LNCAP (cell line): ENCODE results near the gene CPEB4.

Experiments
- TF ChIP-seq, protein P1 (sequence below): fragments of 450-650 bp; IDR thresholded peaks from 2 replicates; pipeline ENCODE4 v1.5.1; 2017; ENCODE audit warnings: mild to moderate bottlenecking

The CPEB4 gene

DNA sequence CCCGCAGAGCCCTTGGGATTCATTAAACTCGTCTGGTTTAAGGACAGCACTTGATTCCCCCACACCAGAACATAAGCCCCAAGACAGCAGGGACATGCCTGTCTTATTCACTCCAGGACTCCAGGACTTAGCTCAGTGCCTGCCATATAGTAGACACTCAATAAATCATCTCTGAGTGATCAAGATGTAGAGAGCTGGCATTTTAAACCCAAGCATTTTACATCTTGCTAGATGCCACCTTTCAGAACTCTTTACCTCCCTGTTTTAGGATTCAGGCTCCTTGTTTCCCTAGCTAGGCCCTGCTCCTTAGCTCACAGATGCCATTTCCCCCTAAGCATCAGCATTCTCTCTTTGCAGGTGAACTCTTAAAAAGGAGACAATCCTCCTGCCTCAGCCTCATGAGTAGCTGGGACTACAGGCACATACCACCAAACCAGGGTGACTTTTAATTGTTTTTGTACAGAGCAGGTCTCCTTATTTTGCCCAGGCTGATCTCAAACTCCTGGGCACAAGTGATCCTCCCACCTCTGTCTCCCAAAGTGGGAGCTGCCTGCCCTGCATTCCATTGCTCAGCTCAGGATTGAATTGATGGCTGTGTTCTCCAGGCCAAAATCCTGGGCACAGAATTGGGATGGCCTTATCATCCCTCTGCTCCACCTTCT, 32.0 kb upstream of the CPEB4 start:
- TF ChIP-seq, protein P1, sequence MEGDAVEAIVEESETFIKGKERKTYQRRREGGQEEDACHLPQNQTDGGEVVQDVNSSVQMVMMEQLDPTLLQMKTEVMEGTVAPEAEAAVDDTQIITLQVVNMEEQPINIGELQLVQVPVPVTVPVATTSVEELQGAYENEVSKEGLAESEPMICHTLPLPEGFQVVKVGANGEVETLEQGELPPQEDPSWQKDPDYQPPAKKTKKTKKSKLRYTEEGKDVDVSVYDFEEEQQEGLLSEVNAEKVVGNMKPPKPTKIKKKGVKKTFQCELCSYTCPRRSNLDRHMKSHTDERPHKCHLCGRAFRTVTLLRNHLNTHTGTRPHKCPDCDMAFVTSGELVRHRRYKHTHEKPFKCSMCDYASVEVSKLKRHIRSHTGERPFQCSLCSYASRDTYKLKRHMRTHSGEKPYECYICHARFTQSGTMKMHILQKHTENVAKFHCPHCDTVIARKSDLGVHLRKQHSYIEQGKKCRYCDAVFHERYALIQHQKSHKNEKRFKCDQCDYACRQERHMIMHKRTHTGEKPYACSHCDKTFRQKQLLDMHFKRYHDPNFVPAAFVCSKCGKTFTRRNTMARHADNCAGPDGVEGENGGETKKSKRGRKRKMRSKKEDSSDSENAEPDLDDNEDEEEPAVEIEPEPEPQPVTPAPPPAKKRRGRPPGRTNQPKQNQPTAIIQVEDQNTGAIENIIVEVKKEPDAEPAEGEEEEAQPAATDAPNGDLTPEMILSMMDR, result no peak

DNA sequence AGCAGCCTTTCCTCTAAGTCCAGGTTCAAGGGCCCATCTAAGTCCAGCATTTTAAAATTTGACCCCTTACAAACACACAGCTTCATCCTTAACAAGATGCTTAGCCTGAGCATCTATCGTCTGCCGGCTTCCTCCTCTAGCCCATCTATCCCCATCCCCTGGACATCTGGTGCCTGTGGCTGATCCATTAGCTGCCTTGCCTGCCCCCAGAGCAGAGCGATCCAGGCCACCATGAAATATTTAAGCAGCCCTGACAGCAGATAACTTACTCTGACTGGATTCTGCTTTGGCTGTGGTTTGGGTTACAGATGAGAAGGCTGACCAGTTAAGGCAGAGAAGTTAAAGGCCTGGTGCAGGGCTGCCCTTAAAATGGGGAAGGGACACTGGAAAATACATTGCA, 30.9 kb upstream of the CPEB4 start:
- TF ChIP-seq, protein P1, result no peak

DNA sequence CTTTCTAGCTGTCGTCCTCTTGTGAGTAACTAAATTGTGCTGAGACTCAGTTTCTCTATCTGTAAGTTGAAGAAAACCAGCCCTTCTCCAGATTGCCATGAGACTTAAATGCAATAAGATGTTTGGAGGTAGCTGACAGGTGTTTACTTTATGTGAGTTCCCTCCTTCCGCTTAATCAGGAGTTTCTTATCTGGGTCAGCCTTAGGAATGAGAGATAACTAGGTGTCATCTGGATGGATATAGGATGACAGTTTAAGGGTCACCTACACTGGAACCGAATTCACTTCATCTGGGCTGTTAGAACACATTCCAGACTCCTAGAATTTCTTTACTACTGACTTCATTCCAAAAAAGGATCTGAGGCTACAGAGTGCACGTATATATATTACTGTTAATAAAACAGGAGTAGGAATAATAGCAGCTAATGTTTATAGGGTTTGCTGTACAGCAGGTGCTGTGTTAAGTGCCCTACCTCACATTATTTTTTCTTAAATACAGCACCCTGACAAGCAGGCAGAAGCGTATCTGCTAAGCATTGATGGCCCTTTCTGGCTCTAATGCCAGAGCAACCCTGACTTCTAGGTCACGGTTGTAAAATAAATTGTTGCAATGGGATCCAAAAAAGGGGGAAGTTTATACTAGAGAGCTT, 30.0 kb upstream of the CPEB4 start:
- TF ChIP-seq, protein P1, result no peak

DNA sequence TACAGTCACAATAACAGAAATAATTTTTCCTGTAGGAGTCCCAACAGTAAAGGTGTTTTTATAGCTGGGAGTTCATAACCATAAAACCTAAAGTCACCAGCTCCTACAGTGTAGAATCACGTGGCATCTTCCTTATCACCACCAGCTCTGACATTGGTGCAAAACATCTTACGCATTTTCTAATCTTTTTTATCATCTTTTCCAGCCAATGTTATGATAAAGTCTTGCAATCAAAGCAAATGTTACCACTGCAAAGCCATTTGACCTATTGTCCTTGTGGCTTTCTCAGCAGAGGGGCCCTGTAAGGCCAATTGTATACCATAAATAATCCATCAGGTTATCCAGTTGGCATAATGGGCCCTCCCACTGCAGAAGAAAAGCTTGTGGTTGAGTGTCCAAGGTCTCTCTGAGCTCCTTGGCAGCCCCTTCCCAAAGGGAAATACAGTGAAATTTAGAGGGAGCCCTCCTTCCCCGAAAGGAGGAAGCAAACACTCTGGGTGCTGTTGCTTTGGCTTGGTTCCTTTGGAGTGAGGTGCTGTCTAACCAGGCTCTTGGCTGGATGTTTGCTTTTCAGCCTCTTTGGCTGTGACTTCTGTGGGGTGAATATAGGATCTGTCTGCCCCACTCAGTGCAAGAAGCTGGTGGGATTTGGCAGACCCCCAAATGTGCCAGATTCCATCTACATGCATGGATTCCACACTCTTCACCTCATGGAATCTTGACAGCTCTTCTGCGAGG, 29.3 kb upstream of the CPEB4 start:
- TF ChIP-seq, protein P1, result no peak

DNA sequence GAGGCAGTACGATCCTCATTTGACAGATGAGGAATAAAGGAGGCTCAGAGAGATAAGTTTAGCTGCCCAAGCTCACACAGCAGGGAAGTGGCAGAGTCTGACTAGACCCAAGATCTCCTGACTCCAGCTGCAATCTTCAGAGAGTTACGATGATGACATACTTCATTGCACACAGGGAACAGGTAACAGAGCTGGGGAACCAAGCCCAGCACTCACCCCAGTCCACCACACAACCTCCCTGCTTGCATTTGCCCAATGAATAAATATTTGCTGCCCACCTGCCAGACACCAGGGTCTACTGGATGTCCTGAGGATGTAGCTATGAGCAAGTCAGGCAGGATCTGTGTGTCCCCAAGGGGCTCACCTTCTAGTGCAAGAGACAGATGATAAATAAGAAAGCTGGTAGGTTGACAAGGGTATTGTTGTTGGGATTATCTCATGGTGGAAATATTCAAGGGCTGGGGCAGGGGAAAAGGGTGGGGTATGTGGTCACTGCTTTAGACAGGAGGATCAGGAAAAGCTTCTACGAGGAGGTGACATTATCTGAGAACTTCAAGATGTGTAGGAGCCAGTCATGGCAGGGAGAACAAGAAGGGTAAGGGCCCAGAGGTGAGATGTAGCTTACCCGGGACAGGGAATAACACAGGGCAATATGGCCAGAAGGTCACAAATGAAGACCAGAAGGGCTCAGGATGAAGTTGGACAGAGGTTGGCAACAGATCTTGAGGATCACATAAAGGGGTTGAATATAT, 28.6 kb upstream of the CPEB4 start:
- TF ChIP-seq, protein P1, result no peak

DNA sequence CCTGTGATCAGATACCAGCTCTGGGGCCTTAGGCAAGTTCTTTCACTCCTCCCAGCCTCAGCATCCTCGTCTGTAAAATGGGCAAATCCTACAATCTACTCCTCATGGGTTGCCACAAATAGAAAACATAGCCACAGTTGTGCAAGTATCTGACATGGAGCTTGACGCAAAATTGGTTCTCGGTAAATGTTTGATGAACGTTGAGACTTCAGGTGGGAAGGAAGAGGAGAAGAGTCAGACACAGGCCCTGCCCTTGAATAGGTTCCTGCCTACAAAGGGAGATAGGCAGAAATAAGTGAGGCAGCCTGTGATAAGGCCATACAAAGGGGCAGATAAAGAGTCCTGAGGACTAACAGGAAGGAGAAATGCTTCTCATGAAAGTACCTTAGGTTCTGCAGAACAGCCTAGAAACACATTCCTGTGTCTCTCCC, 26.1 kb upstream of the CPEB4 start:
- TF ChIP-seq, protein P1, result no peak

DNA sequence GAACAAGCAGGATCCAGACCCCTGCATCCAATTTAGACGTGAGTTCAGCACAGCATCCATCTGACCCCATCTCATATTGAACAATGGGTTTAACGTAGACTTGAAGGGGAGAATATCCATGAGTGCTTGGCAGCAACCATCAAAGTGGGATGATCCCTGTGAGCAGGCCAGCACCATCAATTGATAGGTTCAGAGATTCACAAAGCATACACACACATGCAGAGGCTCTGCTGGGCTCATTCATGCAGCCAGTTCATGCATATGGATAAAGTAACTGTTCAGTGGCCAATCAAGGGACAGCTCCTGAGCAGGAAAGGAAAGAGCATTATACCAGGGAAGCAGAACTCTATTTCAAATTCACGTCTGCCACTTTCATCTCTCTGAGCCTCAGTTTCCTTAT, 24.8 kb upstream of the CPEB4 start:
- TF ChIP-seq, protein P1, result no peak
